Activated CD8-positive, alpha-beta T cell treated with anti-CD3 and anti-CD28 coated beads for 36 hours (primary cell): ENCODE results near the gene SERPINB5. TPM values are rescaled to one million over a fixed set of nuclear protein-coding genes. Genes with fewer than 3 reads are reported as not detected.
A peak's percentile ranks its signal among the peaks of the same experiment; 100 is the strongest.

Source experiments
- ATAC-seq: fragments of 200-7000 bp; cut with Tn5 transposase; one replicate; pipeline ENCODE4 v1.10.0; 2021; ENCODE audit warnings: mild to moderate bottlenecking, moderate library complexity
- CTCF ChIA-PET: fragments of 350-600 bp; sonication (Branson Sonifier 250); formaldehyde crosslinking; loops from one replicate; lab custom pipeline; 2021; ENCODE audit warnings: antibody characterized with exemption; lab: Charles Lee
- POLR2A ChIA-PET: fragments of 350-600 bp; sonication (Branson Sonifier 250); formaldehyde crosslinking; loops from one replicate; lab custom pipeline; 2021; ENCODE audit warnings: antibody characterized with exemption; lab: Charles Lee
- DNase-seq: peaks from one replicate; pipeline ENCODE4 v3.0.0-alpha.2; 2020
- H3K27ac Mint-ChIP-seq: one replicate; pipeline ENCODE4 v1.8.0; 2021; ENCODE audit warnings: mild to moderate bottlenecking, mixed read lengths
- H3K27me3 Mint-ChIP-seq: one replicate; pipeline ENCODE4 v1.8.0; 2021; ENCODE audit warnings: mixed read lengths
- H3K36me3 Mint-ChIP-seq: one replicate; pipeline ENCODE4 v1.8.0; 2021; ENCODE audit warnings: low read depth, mixed read lengths
- H3K4me1 Mint-ChIP-seq: one replicate; pipeline ENCODE4 v1.8.0; 2021; ENCODE audit warnings: low read depth, mixed read lengths
- H3K4me3 Mint-ChIP-seq: one replicate; pipeline ENCODE4 v1.8.0; 2021; ENCODE audit warnings: mild to moderate bottlenecking, moderate library complexity, mixed read lengths
- H3K9me3 Mint-ChIP-seq: one replicate; pipeline ENCODE4 v1.8.0; 2021; ENCODE audit warnings: mixed read lengths
- CTCF ChIP-seq: fragments of 200-600 bp; IDR thresholded peaks from one replicate; pipeline ENCODE4 v1.8.0; 2022; ENCODE audit warnings: antibody characterized with exemption, mild to moderate bottlenecking
- intact Hi-C: fragments of 100-400 bp; cut with micrococcal nuclease; formaldehyde crosslinking; loops from one replicate; pipeline ENCODE4 v1.10.0; 2022
- total RNA-seq, 2 experiments: library from RNA; stranded (reverse); gene quantifications; one replicate each; pipeline ENCODE4 v1.2.3, GENCODE V29; 2021

SERPINB5 gene
- total RNA-seq, 2 experiments from 2014 or later, result not detected

GRCh38 chr18:63495675-63496074 is 18.9 kb downstream of the SERPINB5 start:
- no peak for ATAC-seq
- H3K4me3 Mint-ChIP-seq, result no peak overlapping the region
- no peaks in the 10 kb centered on the region for H3K36me3 Mint-ChIP-seq
- no peaks in the 10 kb centered on the region for H3K9me3 Mint-ChIP-seq
- DNase-seq, result no peak
- intact Hi-C loops, result no loop called here
- no peak overlapping the region for H3K27ac Mint-ChIP-seq
- H3K27me3 Mint-ChIP-seq, result peaks cover 5% of the 10 kb centered on the region
- H3K4me1 Mint-ChIP-seq, result no peaks in the 10 kb centered on the region
- ChIA-PET POLR2A (no interaction called here), CTCF (interaction anchor here (1.1 to 1.8 kb wide), 2 partner anchors 8 to 16 kb away, joined by 3 to 5 read pairs; no protein-coding TSS in a partner anchor)
- no peak for TF ChIP-seq CTCF

GRCh38 chr18:63505566-63506335 is 29.0 kb downstream of the SERPINB5 start:
- peak; percentile 66 for ATAC-seq
- H3K4me3 Mint-ChIP-seq, result no peak overlapping the region
- no peaks in the 10 kb centered on the region for H3K36me3 Mint-ChIP-seq
- CTCF ChIA-PET, result interaction anchor here (0.7 to 7.5 kb wide), 15 partner anchors 11 to 430 kb away, joined by 3 to 60 read pairs (median 4); partner anchors contain the start of gene SERPINB5
- peak; percentile 63 for DNase-seq
- peak; percentile 72 for TF ChIP-seq CTCF
- H3K9me3 Mint-ChIP-seq, result no peaks in the 10 kb centered on the region
- H3K27ac Mint-ChIP-seq, result no peak overlapping the region
- H3K27me3 Mint-ChIP-seq, result peaks cover 22% of the 10 kb centered on the region
- no peaks in the 10 kb centered on the region for H3K4me1 Mint-ChIP-seq
- intact Hi-C loops, result no loop called here
- POLR2A ChIA-PET, result no interaction called here

GRCh38 chr18:63506336-63506646 is 29.5 kb downstream of the SERPINB5 start:
- CTCF ChIA-PET, result interaction anchor here (0.7 to 7.5 kb wide), 13 partner anchors 11 to 430 kb away, joined by 3 to 60 read pairs (median 4); partner anchors contain the start of gene SERPINB5
- intact Hi-C loops, result no loop called here
- ATAC-seq (no peak), DNase-seq (no peak)
- H3K9me3 Mint-ChIP-seq, result no peaks in the 10 kb centered on the region
- no peak overlapping the region for H3K4me3 Mint-ChIP-seq
- POLR2A ChIA-PET, result no interaction called here
- H3K4me1 Mint-ChIP-seq, result no peaks in the 10 kb centered on the region
- peaks cover 22% of the 10 kb centered on the region for H3K27me3 Mint-ChIP-seq
- no peaks in the 10 kb centered on the region for H3K36me3 Mint-ChIP-seq
- TF ChIP-seq CTCF, result peak; percentile 7
- H3K27ac Mint-ChIP-seq, result no peak overlapping the region

GRCh38 chr18:63508596-63508995 is 31.8 kb downstream of the SERPINB5 start:
- Mint-ChIP-seq H3K36me3 (no peaks in the 10 kb centered on the region), H3K4me1 (no peaks in the 10 kb centered on the region), H3K27me3 (peaks cover 22% of the 10 kb centered on the region), H3K9me3 (no peaks in the 10 kb centered on the region), H3K27ac (no peak overlapping the region), H3K4me3 (no peak overlapping the region)
- DNase-seq, result no peak
- intact Hi-C loops, result no loop called here
- CTCF ChIA-PET, result interaction anchor here (1.1 to 7.5 kb wide), 3 partner anchors 9 to 21 kb away, joined by 3 to 60 read pairs (median 4); no protein-coding TSS in a partner anchor
- POLR2A ChIA-PET, result no interaction called here
- no peak for TF ChIP-seq CTCF
- ATAC-seq, result no peak

GRCh38 chr18:63511285-63511684 is 34.5 kb downstream of the SERPINB5 start:
- DNase-seq, result peak; percentile 13

More at GRCh38 chr18:63511285-63511684, 34.5 kb downstream of the SERPINB5 start:
- H3K27ac Mint-ChIP-seq, result no peak overlapping the region
- H3K27me3 Mint-ChIP-seq, result peaks cover 13% of the 10 kb centered on the region
- H3K9me3 Mint-ChIP-seq, result no peaks in the 10 kb centered on the region
- POLR2A ChIA-PET, result no interaction called here
- H3K36me3 Mint-ChIP-seq, result no peaks in the 10 kb centered on the region
- intact Hi-C loops, result no loop called here
- no peak for ATAC-seq
- no peaks in the 10 kb centered on the region for H3K4me1 Mint-ChIP-seq
- H3K4me3 Mint-ChIP-seq, result no peak overlapping the region
- CTCF ChIA-PET, result interaction anchor here (0.8 to 2.9 kb wide), 23 partner anchors 8 to 494 kb away, joined by 3 to 15 read pairs (median 4); no protein-coding TSS in a partner anchor
- TF ChIP-seq CTCF, result peak; percentile 44
